GM10266 (cell line): Measurements from ENCODE around the gene MLN.

Experiments
- DNase-seq: peaks from one replicate; pipeline ENCODE4 v3.0.0; 2012; ENCODE audit errors: extremely low spot score
- TF ChIP-seq, protein P1 (sequence below): IDR thresholded peaks from 2 replicates; pipeline ENCODE4 v1.5.1; 2012; ENCODE audit warnings: mild to moderate bottlenecking, low read depth; ENCODE audit not compliant: control insufficient read depth, insufficient read depth; ENCODE audit errors: missing control alignments

The MLN gene

GRCh38 chr6:33748841-33749240, 55.0 kb downstream of the MLN start:
- DNase-seq, result no peak
- TF ChIP-seq, protein P1, sequence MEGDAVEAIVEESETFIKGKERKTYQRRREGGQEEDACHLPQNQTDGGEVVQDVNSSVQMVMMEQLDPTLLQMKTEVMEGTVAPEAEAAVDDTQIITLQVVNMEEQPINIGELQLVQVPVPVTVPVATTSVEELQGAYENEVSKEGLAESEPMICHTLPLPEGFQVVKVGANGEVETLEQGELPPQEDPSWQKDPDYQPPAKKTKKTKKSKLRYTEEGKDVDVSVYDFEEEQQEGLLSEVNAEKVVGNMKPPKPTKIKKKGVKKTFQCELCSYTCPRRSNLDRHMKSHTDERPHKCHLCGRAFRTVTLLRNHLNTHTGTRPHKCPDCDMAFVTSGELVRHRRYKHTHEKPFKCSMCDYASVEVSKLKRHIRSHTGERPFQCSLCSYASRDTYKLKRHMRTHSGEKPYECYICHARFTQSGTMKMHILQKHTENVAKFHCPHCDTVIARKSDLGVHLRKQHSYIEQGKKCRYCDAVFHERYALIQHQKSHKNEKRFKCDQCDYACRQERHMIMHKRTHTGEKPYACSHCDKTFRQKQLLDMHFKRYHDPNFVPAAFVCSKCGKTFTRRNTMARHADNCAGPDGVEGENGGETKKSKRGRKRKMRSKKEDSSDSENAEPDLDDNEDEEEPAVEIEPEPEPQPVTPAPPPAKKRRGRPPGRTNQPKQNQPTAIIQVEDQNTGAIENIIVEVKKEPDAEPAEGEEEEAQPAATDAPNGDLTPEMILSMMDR, result no peak

DNA sequence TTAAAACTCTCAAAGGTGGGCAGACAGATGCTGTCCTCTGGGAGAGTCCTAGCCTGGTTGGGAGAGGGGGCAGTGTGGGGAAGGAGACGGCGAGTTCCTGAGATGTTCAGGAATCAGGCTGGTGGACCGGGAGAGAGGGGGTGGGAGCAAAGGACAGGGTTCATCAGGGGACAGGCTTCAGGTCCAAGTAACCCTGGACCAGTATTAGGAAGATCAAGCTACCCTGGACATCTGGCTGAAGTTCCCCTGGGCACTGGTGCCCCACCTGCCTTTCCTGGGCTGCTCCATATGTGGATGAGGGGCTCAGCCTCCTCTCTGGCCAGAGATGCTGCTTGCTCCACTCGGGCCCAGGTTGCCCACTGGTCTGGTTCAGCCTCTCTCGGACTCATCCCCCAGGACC, 56.0 kb downstream of the MLN start:
- TF ChIP-seq, protein P1, result no peak
- DNase-seq, result no peak

DNA sequence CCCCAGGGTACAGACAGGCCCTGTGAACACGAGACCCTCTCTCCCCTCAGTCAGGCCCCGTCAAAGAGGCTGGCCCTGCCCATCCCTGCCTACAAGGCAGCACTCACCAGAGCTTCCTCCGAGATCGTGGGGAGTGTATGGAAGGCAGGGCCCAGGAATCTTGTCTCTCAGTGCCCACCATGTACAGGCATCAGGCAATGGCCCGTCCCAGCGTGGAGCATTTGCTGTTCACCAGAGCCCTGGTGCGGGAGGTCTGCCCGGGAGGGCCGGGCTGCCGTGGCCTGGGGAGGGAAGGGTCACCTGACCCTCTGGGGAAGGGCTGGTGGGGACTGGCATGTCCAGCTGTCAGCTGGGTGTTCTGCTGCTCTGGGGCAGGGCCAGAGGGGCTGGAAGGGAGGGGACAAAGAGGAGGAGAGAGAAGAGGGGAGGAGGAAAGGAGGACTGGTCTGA, 57.1 kb downstream of the MLN start, which contains the start of gene IP6K3:
TSS of gene IP6K3 (minus strand) at position 255 of the 450 bp plus-strand sequence. CDS start 11,429 bp downstream, outside the sequence.
- no peak for DNase-seq
- TF ChIP-seq, protein P1, result no peak

GRCh38 chr6:33746036-33746600, 57.7 kb downstream of the MLN start:
- TF ChIP-seq, protein P1, result no peak
- no peak for DNase-seq

DNA sequence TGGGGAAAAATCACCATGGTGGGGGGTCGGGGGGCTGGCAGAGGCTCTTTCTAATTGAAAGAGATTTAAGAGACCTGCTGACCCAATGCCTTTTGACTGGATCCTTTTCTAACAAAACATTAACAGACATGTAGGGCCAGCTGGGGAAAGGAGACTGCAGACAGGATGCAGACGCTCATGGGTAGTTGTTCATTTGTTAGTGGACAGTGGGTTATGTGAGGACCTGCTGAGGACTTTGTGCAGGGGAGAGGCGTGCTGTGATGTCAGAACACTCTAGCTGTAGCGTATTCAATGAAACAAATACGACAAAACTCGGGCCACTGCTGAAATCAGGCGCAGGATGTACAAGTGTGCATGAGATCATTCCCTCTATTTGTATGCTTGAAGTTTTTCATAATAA, 58.3 kb downstream of the MLN start:
- DNase-seq, result no peak
- TF ChIP-seq, protein P1, result no peak

GRCh38 chr6:33744895-33745546, 58.8 kb downstream of the MLN start:
- TF ChIP-seq, protein P1, result no peak
- no peak for DNase-seq
